NCI-H526 treated with DMSO at 0.1 percent for 48 hours (cell line): Measurements from ENCODE around the gene POTEB3.
"Not testable (repeated sequence)": the region's sequence is repeated elsewhere in the genome, so short reads cannot be mapped to it uniquely, and the experiment has no call there.

Experiments used
- DNase-seq: peaks from one replicate; lab custom pipeline; 2025; lab: John Stamatoyannopoulos, UW

POTEB3 gene

DNA sequence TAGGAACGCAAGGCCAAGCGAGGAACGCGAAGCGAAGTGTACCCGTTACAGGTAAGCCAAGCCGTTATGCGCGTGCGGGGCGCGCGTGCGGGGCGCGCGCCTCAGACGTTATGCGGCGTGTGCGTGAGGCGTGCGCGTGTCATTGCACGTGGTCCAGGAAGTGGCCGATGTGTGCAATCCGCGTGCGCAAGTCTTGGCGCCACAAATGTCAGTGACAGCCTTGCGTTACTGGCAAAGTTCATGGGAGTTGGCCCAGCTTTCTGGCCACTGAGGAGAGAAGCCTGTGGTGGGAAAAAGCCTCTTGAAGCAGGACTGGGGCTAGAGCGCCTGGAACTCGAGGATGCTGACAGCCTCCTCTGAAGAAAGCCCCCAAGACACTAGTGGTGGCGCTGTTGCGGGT is at the start of gene POTEB3:
POTEB3 (minus strand) TSS at position 101 of the 400 bp plus-strand sequence. CDS start 488 bp downstream, outside the sequence.
- not testable (repeated sequence) for DNase-seq

DNA sequence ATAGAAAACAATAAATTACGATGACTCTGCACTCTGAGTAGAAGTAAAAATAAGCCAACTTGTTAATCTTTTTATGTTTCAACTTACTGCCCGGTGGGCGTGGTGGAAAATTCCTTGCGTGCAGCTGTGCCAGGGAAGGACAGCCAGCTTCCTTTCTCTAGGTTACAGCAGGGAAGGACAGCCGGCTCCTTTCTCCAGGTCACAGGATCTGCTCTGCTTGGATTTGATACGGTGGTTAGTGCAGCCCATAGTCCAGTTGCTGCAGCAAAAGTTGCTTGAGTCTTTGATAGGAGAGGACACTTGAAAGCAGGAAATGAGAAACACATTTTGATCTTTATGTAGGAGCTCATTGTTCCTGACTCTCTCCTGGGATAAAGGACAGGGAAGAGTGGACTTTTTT is 13.4 kb upstream of the POTEB3 start:
- DNase-seq = not testable (repeated sequence)

GRCh38 chr15:21451920-21452563 is 11.7 kb upstream of the POTEB3 start:
- not testable (repeated sequence) for DNase-seq

GRCh38 chr15:21451487-21451886 is 11.2 kb upstream of the POTEB3 start:
- not testable (repeated sequence) for DNase-seq

DNA sequence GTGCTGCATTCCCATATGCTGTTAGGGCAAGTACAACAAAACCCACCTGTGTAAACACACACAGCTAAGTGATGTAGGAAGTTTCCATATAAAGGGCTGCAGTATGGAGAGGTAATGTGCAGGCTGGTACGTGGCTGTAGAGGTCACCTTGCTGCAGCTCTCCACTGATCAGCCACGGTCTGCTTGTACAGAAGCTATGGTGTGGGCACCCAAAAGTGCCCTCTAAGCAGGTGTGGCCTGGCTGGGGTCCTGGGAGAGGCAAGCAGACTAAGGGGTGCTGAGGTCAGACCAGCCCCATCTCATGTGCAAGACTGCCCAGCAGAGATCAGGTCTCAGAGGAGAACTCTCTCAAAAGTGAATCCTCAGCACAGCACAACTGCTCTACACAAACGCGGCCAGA is 32.9 kb downstream of the POTEB3 start:
- not testable (repeated sequence) for DNase-seq

DNA sequence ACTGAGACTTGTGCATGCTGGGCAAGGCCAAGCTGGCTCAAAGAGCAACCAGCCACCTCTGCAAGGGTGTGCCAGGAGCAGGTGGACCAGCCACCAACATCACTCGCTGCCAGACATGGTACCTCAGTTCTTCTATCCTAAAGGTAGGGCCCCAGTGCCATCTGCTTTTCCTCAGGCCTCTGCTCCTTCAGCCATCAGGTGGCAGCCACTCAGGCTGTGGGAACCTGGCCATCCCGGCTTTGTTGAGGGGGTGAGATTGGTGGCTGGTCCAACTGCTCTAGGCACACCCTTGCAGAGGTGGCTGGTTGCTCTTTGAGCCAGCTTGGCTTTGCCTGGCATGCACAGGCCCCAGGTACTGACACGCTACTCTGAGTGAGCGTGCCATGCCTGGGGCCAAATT is 38.8 kb downstream of the POTEB3 start:
- DNase-seq = not testable (repeated sequence)

- DNase-seq = not testable (repeated sequence)
These were observed 41.2 kb downstream of the POTEB3 start for GRCh38 chr15:21399111-21399510.

DNA sequence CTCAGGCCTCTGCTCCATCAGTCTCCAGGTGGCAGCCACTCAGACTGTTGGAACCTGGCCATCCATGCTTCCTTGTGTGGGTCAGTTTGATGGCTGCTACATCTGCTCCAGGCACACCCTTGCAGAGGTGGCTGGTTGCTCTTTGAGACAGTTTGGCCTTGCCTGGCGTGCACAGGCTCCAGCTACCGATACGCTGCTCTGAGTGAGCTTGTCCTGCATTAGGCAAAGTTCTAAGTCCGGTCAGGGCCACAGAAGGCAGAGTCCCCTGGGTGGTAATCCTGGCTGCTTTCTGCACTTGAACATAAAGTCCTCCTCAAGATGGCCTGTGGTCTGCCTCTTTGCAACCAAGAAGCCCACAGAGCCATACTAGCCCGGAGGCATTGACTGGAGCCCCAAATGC is 41.8 kb downstream of the POTEB3 start:
- DNase-seq = not testable (repeated sequence)

DNA sequence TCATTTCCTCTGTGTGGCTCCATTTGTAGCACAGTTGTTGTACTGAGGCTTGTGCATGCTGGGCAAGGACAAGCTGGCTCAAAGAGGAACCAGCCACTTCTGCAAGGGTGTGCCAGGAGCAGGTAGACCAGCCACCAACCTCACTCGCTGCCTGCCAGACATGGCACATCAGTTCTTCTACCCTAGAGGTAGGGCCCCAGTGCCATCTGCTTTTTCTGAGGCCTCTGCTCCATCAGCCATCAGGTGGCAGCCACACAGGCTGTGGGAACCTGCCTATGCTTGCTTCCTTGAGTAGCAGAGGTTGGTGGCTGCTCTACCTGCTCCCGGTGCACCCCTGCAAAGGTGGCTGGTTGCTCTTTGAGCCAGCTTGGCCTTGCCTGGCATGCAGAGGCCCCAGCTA is 42.6 kb downstream of the POTEB3 start:
- not testable (repeated sequence) for DNase-seq

GRCh38 chr15:21397186-21397585 is 43.1 kb downstream of the POTEB3 start:
- not testable (repeated sequence) for DNase-seq

DNA sequence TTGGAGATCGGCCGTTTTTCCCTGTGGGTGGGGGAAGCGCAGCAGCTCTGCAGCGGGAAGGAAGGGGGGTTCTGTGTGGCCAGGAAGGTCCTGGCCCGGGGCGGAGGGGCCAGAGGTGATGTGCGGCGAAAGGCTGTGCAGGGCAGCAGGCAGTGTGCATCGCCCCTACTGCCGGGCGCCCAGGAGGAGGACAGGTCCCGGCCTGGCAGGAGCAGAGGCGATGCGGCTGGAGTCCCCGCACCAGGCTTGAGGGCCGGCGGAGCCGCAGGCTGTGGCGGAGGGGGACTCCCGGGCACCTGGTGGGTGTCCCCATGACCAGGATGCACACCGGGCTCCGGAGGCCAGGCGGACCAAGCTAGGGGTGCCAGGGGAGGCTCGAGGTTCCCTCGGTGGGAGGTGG is 54.3 kb downstream of the POTEB3 start:
- DNase-seq = not testable (repeated sequence)

DNA sequence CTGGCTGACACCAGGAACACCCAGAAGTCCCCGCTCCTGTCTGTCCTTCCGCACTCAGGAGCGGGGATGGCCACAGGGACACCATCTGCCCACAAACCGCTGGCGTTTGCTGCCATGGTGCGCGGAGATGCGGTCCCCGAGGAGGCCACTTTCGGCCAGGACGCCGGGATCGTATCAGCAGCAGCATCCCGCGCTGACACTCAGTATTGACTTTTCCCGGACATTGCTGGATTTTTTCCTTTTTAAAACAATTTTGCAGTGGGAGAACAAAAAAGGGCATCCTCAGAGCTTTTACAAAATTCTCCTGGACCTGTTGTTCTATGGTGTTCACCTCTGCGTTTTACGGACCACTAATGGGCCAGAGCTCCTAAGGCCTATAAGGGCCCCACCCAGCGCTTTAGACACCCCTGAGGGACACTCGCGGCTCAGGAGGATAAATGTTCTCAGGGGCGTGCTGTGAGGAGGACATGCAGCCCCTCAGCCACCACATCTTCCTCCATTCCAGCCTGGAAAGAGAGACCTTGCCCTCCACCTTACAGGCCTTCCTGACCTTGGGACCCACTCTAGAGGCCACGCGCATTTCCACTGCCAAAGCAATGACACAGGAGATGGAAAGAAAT is 56.3 kb downstream of the POTEB3 start:
- not testable (repeated sequence) for DNase-seq

- DNase-seq = not testable (repeated sequence)
These were observed 66.6 kb downstream of the POTEB3 start for GRCh38 chr15:21373682-21374081.

DNA sequence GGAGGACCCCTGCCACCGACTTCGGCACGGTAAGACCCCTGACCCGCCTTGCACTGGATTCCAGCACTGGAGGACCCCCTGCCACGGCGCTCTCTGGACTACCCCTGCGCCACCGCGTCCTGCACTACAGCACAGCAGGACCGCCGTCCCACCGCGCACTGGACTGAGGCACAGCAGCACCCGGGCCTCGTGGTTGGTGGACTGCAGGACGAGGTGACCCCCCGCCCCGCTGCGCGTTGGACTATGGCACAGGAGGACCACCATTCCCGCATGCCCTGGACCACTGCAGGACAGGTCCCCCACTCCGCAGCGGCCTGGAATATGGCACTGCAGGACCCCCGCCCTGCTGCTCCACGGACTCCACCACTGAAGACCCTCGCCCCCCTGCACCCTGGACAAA is 71.1 kb downstream of the POTEB3 start:
- DNase-seq = not testable (repeated sequence)

DNA sequence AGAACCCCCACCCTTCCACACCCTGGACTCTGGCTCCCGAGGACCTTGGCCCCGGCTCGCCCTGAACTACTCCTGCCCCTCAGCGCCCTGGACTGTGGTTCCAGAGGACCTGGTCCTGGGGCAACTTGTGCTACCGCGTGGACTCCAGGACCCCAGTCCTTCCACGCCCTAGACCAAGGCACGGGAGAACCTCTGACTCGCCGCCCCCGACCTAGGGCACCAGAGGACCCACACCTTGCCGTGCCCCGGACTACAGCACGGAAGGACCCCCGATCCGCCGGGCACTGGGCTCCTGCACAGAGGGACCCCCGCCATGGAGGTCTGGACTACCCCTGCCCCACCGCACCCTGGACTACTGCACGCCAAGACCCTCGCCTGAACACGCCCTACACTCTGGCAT is 71.7 kb downstream of the POTEB3 start:
- DNase-seq = not testable (repeated sequence)
